GM21576 (cell line): ENCODE measurements around the gene DOK1.
"Not testable (repeated sequence)": the region's sequence is repeated elsewhere in the genome, so short reads cannot be mapped to it uniquely, and the experiment has no call there.

Experiments
- ATAC-seq: cut with Tn5 transposase; IDR thresholded peaks from one replicate; pipeline ENCODE4 v1.9.1; 2021; ENCODE audit warnings: mild to moderate bottlenecking, moderate library complexity; ENCODE audit not compliant: unreplicated experiment

The DOK1 gene

GRCh38 chr2:74548285-74548899 is 6.1 kb upstream of the DOK1 start:
- ATAC-seq: no peak

- no peak for ATAC-seq
These were observed 5.4 kb upstream of the DOK1 start for GRCh38 chr2:74548900-74549826.

- ATAC-seq: no peak
These were observed 4.3 kb upstream of the DOK1 start for GRCh38 chr2:74550231-74550630.

GRCh38 chr2:74551530-74551929 is 3.0 kb upstream of the DOK1 start:
- no peak for ATAC-seq

GRCh38 chr2:74551942-74552913 is 2.3 kb upstream of the DOK1 start:
- no peak for ATAC-seq

- ATAC-seq: no peak
These were observed 1.4 kb upstream of the DOK1 start for GRCh38 chr2:74552914-74553811.

GRCh38 chr2:74554820-74555531 is 456 bp downstream of the DOK1 start:
- peak; percentile 31 for ATAC-seq

GRCh38 chr2:74555610-74556103 is 1.1 kb downstream of the DOK1 start:
- ATAC-seq: no peak

- ATAC-seq: no peak
These were observed 1.6 kb downstream of the DOK1 start for GRCh38 chr2:74556159-74556558.

GRCh38 chr2:74556831-74557370 is 2.4 kb downstream of the DOK1 start:
- no peak for ATAC-seq

GRCh38 chr2:74558284-74559230 is 4.0 kb downstream of the DOK1 start:
- ATAC-seq: no peak

- no peak for ATAC-seq
These were observed 5.4 kb downstream of the DOK1 start for GRCh38 chr2:74559912-74560311.

GRCh38 chr2:74560591-74560990 is 6.1 kb downstream of the DOK1 start:
- ATAC-seq: no peak

GRCh38 chr2:74561022-74561421 is 6.5 kb downstream of the DOK1 start:
- not testable (repeated sequence) for ATAC-seq

- no peak for ATAC-seq
These were observed 7.7 kb downstream of the DOK1 start for GRCh38 chr2:74562126-74562775.

- ATAC-seq: no peak
These were observed 9.7 kb downstream of the DOK1 start for GRCh38 chr2:74564222-74564621.

- ATAC-seq: no peak
These were observed 11.7 kb downstream of the DOK1 start for GRCh38 chr2:74566076-74566753.
